Naive thymus-derived CD4-positive, alpha-beta T cell (primary cell): ENCODE results near the gene TSACC. TPM values are rescaled to one million over a fixed set of nuclear protein-coding genes. Genes with fewer than 3 reads are reported as not detected.

Source experiments
- ATAC-seq: fragments of 150-1000 bp; cut with Tn5 transposase; 2 replicates; pipeline ENCODE4 v1.10.0; 2021; ENCODE audit warnings: mild to moderate bottlenecking, moderate library complexity
- CTCF ChIA-PET: fragments of 350-600 bp; sonication (Branson Sonifier 250); formaldehyde crosslinking; loops from one replicate; lab custom pipeline; 2021; ENCODE audit warnings: antibody characterized with exemption; lab: Charles Lee
- POLR2A ChIA-PET: fragments of 350-600 bp; sonication (Branson Sonifier 250); formaldehyde crosslinking; loops from one replicate; lab custom pipeline; 2021; ENCODE audit warnings: antibody characterized with exemption, inconsistent platforms; lab: Charles Lee
- DNase-seq, 9 donors: peaks; one replicate each; pipeline versions ENCODE4 v3.0.0 to v3.0.0-alpha.2; 2020 to 2022; ENCODE audit warnings: mixed read lengths in 1 of 9
- H3K27ac ChIP-seq: one replicate; pipeline ENCODE4 v1.7.0; 2013; ENCODE audit warnings: mild to moderate bottlenecking, low read depth, low read length, moderate library complexity
- H3K27me3 ChIP-seq, 2 donors: one replicate each; pipeline ENCODE4 v1.7.0; 2013; ENCODE audit warnings: low read length in 2 of 2, mild to moderate bottlenecking in 2 of 2, moderate library complexity in 2 of 2; ENCODE audit not compliant: control insufficient read depth in 2 of 2, insufficient read depth in 2 of 2
- H3K36me3 ChIP-seq, 3 experiments: 1 replicate in 2 of 3; 2 replicates in 1 of 3; pipeline ENCODE4 v1.7.0; 2013; ENCODE audit warnings: low read length in 3 of 3, mild to moderate bottlenecking in 3 of 3, moderate library complexity in 1 of 3; ENCODE audit not compliant: insufficient read depth in 3 of 3, control insufficient read depth in 2 of 3
- H3K4me1 ChIP-seq, 2 donors: one replicate each; pipeline ENCODE4 v1.7.0; 2013; ENCODE audit warnings: low read length in 2 of 2, mild to moderate bottlenecking in 2 of 2, moderate library complexity in 1 of 2; ENCODE audit not compliant: control insufficient read depth in 2 of 2, insufficient read depth in 2 of 2
- H3K4me3 ChIP-seq: 2 replicates; pipeline ENCODE4 v1.7.0; 2013; ENCODE audit warnings: mild to moderate bottlenecking, low read length
- H3K9me3 ChIP-seq, 3 experiments: 1 replicate in 2 of 3; 2 replicates in 1 of 3; pipeline ENCODE4 v1.7.0; 2013; ENCODE audit warnings: low read length in 3 of 3; ENCODE audit not compliant: control insufficient read depth in 2 of 3
- H3K27ac Mint-ChIP-seq, 9 donors: one replicate each; pipeline ENCODE4 v1.8.0; 2020 to 2022; ENCODE audit warnings: mixed read lengths in 9 of 9, mild to moderate bottlenecking in 8 of 9, moderate library complexity in 5 of 9, inconsistent platforms in 2 of 9
- H3K27me3 Mint-ChIP-seq, 5 donors: one replicate each; pipeline ENCODE4 v1.8.0; 2021 to 2022; ENCODE audit warnings: mixed read lengths in 5 of 5, mild to moderate bottlenecking in 1 of 5
- H3K36me3 Mint-ChIP-seq, 5 donors: one replicate each; pipeline ENCODE4 v1.8.0; 2020 to 2022; ENCODE audit warnings: mixed read lengths in 5 of 5, mild to moderate bottlenecking in 3 of 5, inconsistent platforms in 1 of 5
- H3K4me1 Mint-ChIP-seq, 7 donors: one replicate each; pipeline ENCODE4 v1.8.0; 2020 to 2022; ENCODE audit warnings: mixed read lengths in 7 of 7, mild to moderate bottlenecking in 3 of 7, inconsistent platforms in 1 of 7
- H3K4me3 Mint-ChIP-seq, 10 donors: one replicate each; pipeline ENCODE4 v1.8.0; 2020 to 2022; ENCODE audit warnings: mild to moderate bottlenecking in 10 of 10, mixed read lengths in 10 of 10, moderate library complexity in 6 of 10, inconsistent platforms in 2 of 10
- H3K9me3 Mint-ChIP-seq, 11 donors: one replicate each; pipeline ENCODE4 v1.8.0; 2020 to 2022; ENCODE audit warnings: mixed read lengths in 11 of 11, mild to moderate bottlenecking in 4 of 11, inconsistent platforms in 1 of 11, moderate library complexity in 1 of 11
- intact Hi-C, 2 donors: fragments of 100-400 bp; cut with micrococcal nuclease; formaldehyde crosslinking; loops; one replicate each; pipeline ENCODE4 v1.15.1; 2023
- polyA plus RNA-seq, 2 donors: library from polyadenylated mRNA; unstranded; fragments of 300-500 nt; fragmentation: Illumina TruSeq; gene quantifications; one replicate each; pipeline ENCODE4 v1.2.3, GENCODE V29; 2021
- total RNA-seq, 6 experiments: library from RNA in 5 of 6; stranded (reverse) in 5 of 6; gene quantifications; 1 replicate in 5 of 6; 2 replicates in 1 of 6; pipeline ENCODE4 v1.2.3 and lab custom pipeline; 2021 to 2026

The TSACC gene
- total RNA-seq (1 to 10 TPM in 1 of 5 experiments, not detected in 4; 1.1 TPM), polyA plus RNA-seq (1 to 10 TPM; 1.7 to 2.2 TPM), total RNA-seq (lab: John Stamatoyannopoulos, UW) (not detected)

DNA sequence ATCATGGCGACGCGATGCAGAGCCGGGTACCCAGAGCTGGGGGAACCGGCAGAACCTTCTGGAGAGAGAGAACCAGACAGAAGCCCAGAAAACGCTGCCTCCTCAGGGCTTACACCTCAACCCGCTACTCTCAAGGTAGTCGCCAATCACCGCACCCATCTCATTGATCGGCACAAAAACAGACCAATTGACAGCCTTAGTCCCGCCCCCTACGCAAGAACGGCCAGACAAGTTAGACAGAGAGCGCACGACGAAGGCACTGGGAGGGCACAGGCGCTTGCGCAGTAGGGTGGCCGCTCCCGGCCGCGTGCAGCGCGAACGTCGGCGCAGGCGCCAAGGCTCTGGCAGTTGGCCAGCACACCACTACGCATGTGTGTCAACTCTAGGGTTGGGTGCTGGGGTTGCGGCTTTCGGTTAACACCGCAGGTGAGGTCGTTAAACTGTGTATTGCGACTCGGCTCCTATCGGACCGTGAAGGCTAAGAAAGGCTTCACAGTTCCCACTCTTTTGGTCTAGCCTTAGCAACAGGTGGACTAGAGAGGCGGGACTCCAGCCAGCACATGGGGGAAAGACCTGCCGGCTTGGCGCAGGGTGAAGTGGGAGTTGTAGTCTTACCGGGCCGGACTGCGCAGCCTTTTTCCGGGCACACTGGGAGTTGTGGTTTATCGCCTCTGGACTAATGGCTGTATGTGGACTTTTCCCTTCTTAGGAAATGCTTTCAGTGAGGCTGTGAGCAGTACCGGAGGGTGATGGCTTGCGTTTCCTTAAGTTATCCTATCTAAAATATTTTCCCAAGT lies at the start of gene TSACC, which contains the start of gene CCT3:
Gene TSACC (plus strand): TSS at position 347 of the 797 bp plus-strand sequence. CDS start 1,232 bp downstream, outside the sequence.
Gene CCT3 (minus strand): TSS at position 113 of the 797 bp plus-strand sequence. CDS start 108 bp downstream, at position 5.
- peaks cover 0 to 12% (median 0%) of the 10 kb centered on the region in 5 donors for H3K27me3 Mint-ChIP-seq
- Histone ChIP-seq H3K27me3 (no peaks in the 10 kb centered on the region), H3K27ac (peak within 1 kb of the TSS; percentile 76), H3K4me1 (peaks cover 11 to 17% of the 10 kb centered on the region in 2 donors), H3K9me3 (no peaks in the 10 kb centered on the region), H3K36me3 (peaks cover 4 to 20% (median 13%) of the 10 kb centered on the region in 3 experiments), H3K4me3 (peak within 1 kb of the TSS; percentile 83)
- H3K4me1 Mint-ChIP-seq, result peaks cover 16 to 49% (median 40%) of the 10 kb centered on the region in 7 donors
- DNase-seq (peak; percentile 99 to 100 (median 100)), ATAC-seq (peak; percentile 97)
- peak within 1 kb of the TSS; percentile 97 to 99 (median 99) for H3K4me3 Mint-ChIP-seq
- H3K36me3 Mint-ChIP-seq, result peaks cover 0 to 21% (median 9%) of the 10 kb centered on the region in 5 donors
- intact Hi-C loops, result loop anchor here (1.0 to 10.0 kb wide), 21 partner anchors 43 to 1730 kb away; partner anchors contain the start of genes ISG20L2 (in 2 of the 2), LAMTOR2 (in 2 of the 2), METTL25B (in 2 of the 2) and PMF1 (in 2 of the 2)
- POLR2A ChIA-PET, result interaction anchor here (0.6 to 1.3 kb wide), 3 partner anchors 34 to 57 kb away, joined by 3 read pairs; no protein-coding TSS in a partner anchor
- peak within 1 kb of the TSS; percentile 97 to 99 (median 98) for H3K27ac Mint-ChIP-seq
- CTCF ChIA-PET, result interaction anchor here (0.6 to 0.9 kb wide), 4 partner anchors 57 to 648 kb away, joined by 3 read pairs; no protein-coding TSS in a partner anchor
- H3K9me3 Mint-ChIP-seq, result no peaks in the 10 kb centered on the region

DNA sequence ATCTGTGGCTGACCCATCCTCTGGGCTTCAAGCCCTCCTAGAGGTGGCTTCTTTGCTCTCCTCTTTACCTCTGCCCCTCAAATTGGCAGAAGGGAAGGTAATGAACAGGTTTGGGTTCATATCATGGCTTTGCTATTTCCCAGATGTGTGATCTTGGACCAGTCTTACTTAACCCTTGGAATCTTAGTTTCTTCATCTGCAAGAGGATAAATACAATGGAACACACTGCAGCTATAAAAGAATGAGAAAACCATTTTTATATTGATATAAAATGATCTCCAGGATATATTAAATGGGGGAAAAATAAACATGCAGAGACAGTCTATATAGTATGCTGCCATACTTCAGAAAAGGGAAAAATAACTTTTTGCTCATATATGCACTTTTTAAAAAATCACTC lies 48.5 kb upstream of the TSACC start:
- Histone ChIP-seq H3K9me3 (no peaks in the 10 kb centered on the region), H3K27ac (no peak overlapping the region), H3K4me1 (peaks cover 4 to 5% of the 10 kb centered on the region in 2 donors), H3K4me3 (no peak overlapping the region), H3K36me3 (peaks cover 0 to 31% (median 0%) of the 10 kb centered on the region in 3 experiments), H3K27me3 (no peaks in the 10 kb centered on the region)
- intact Hi-C loops, result no loop called here
- ATAC-seq (no peak), DNase-seq (no peak)
- Mint-ChIP-seq H3K9me3 (no peaks in the 10 kb centered on the region), H3K4me1 (peaks cover 4 to 26% (median 14%) of the 10 kb centered on the region in 7 donors), H3K4me3 (no peak overlapping the region), H3K27ac (peak overlapping the region in 4 of 9 donors; percentile 12 to 38 (median 16)), H3K36me3 (peaks cover 0 to 12% (median 3%) of the 10 kb centered on the region in 5 donors), H3K27me3 (no peaks in the 10 kb centered on the region)
- ChIA-PET POLR2A (no interaction called here), CTCF (no interaction called here)

DNA sequence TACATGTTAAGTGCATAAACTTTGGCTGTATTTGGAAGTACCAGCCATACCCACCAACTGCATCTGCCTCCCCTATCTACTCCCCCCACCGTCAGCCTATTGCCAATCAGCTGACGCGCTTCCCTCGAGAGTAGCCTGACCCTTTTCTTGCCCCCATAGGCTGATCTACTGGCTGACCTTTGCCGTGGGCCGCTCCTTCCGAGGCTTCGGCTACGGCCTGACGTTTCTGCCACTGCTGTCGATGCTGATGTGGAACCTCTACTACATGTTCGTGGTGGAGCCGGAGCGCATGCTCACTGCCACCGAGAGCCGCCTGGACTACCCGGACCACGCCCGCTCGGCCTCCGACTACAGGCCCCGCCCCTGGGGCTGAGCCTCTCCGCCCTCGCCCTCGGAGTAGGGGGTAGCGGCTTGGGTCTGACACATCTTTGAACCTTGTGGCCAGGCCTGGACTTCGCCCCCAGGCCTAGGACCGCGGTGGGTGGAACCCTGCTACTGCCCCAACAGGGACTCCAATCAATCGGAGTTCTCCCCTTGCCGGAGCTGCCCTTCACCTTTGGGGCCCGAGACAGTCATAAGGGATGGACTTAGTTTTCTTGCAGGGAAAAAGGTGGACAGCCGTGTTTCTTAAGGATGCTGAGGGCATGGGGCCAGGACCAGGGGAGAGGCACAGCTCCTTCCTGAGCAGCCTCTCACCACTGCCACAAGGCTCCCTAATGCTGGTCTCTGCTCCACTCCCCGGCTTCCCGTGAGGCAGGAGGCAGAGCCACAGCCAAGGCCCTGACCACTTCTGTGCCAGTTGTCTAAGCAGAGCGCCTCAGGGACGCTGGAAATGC lies 46.9 kb upstream of the TSACC start:
- H3K9me3 Mint-ChIP-seq, result no peaks in the 10 kb centered on the region

DNA sequence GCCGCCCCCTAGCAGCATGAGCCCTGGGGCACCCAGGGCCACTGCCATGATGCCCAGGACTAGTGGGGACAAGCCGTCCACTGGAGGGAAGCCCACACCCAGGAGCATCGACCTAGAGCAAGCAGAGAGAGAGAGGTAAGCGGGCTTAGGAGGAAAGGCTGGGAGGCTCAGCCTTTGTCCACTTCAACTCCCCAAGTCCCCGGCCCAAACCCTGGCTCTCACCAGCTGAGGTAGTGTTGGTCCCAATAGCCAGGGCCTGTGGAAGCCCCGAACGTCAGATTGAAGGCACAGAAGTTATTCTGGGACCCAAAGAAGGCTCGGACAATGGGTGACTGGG lies 45.3 kb upstream of the TSACC start:
- intact Hi-C loops, result no loop called here
- H3K36me3 Mint-ChIP-seq, result peaks cover 0 to 9% (median 3%) of the 10 kb centered on the region in 5 donors
- peak overlapping the region in 4 of 10 donors; percentile 29 to 45 (median 37) for H3K4me3 Mint-ChIP-seq
- no peak overlapping the region for H3K4me3 ChIP-seq
- no peaks in the 10 kb centered on the region for H3K9me3 ChIP-seq
- no peak for ATAC-seq
- H3K27ac Mint-ChIP-seq, result peak overlapping the region in 4 of 9 donors; percentile 19 to 62 (median 48)
- no peak for DNase-seq
- peaks cover 9 to 13% of the 10 kb centered on the region in 2 donors for H3K4me1 ChIP-seq
- H3K36me3 ChIP-seq, result peaks cover 0 to 30% (median 0%) of the 10 kb centered on the region in 3 experiments
- H3K9me3 Mint-ChIP-seq, result no peaks in the 10 kb centered on the region
- H3K27me3 ChIP-seq, result no peaks in the 10 kb centered on the region
- H3K27ac ChIP-seq, result no peak overlapping the region
- H3K27me3 Mint-ChIP-seq, result no peaks in the 10 kb centered on the region
- CTCF ChIA-PET, result no interaction called here
- H3K4me1 Mint-ChIP-seq, result peaks cover 7 to 34% (median 24%) of the 10 kb centered on the region in 7 donors
- POLR2A ChIA-PET, result interaction anchor here (3.2 kb wide), 1 partner anchor 10 kb away, joined by 26 read pairs; the partner anchor contains the start of genes SMG5 and TMEM79

More for the DNA sequence above, 46.9 kb upstream of the TSACC start:
- CTCF ChIA-PET, result no interaction called here
- peak in 1 of 9 donors; percentile 29 for DNase-seq
- intact Hi-C loops, result no loop called here
- Mint-ChIP-seq H3K27me3 (no peaks in the 10 kb centered on the region), H3K36me3 (peaks cover 0 to 10% (median 3%) of the 10 kb centered on the region in 5 donors), H3K4me3 (peak overlapping the region in 5 of 10 donors; percentile 10 to 68 (median 29)), H3K4me1 (peaks cover 7 to 34% (median 24%) of the 10 kb centered on the region in 7 donors), H3K27ac (peak overlapping the region in 3 of 9 donors; percentile 28 to 69 (median 59))
- peak; percentile 79 for ATAC-seq
- H3K9me3 ChIP-seq, result no peaks in the 10 kb centered on the region
- no peak overlapping the region for H3K27ac ChIP-seq
- POLR2A ChIA-PET, result interaction anchor here (1.2 kb wide), 1 partner anchor 8 kb away, joined by 3 read pairs; the partner anchor contains the start of gene TMEM79
- peaks cover 0 to 30% (median 0%) of the 10 kb centered on the region in 3 experiments for H3K36me3 ChIP-seq
- peaks cover 9 to 13% of the 10 kb centered on the region in 2 donors for H3K4me1 ChIP-seq
- H3K27me3 ChIP-seq, result no peaks in the 10 kb centered on the region
- no peak overlapping the region for H3K4me3 ChIP-seq

DNA sequence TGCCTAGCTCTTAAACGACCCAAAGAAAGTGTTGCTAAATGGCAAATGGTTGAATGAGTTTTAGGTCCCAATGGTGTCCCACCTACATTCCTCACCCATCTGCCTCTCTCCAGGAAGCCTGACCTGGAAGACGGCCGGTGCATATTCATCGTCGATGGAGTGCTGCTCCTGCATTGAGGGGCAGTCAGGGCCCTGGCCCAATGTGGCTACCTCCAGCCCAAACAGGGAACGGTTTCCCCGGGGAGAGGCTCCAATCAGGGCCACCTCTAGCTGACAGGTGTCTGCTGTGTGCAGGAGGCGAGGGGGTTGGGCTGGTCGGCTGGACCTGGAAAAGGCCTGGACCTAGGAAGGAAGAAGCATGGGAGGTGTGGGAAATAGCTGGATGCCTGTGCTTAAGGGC lies 44.4 kb upstream of the TSACC start:
- H3K27ac ChIP-seq, result no peak overlapping the region
- H3K27ac Mint-ChIP-seq, result peak overlapping the region in 1 of 9 donors; percentile 43
- H3K9me3 Mint-ChIP-seq, result no peaks in the 10 kb centered on the region
- H3K4me1 Mint-ChIP-seq, result peaks cover 7 to 34% (median 24%) of the 10 kb centered on the region in 7 donors
- no peaks in the 10 kb centered on the region for H3K9me3 ChIP-seq
- peak overlapping the region in 6 of 10 donors; percentile 25 to 91 (median 74) for H3K4me3 Mint-ChIP-seq
- DNase-seq, result no peak
- peaks cover 0 to 27% (median 0%) of the 10 kb centered on the region in 3 experiments for H3K36me3 ChIP-seq
- peaks cover 9 to 13% of the 10 kb centered on the region in 2 donors for H3K4me1 ChIP-seq
- no peaks in the 10 kb centered on the region for H3K27me3 ChIP-seq
- ChIA-PET POLR2A (interaction anchor here (0.7 to 3.2 kb wide), 2 partner anchors 11 to 32 kb away, joined by 3 to 26 read pairs; partner anchors contain the start of genes SMG5 and TMEM79), CTCF (interaction anchor here (0.7 to 1.4 kb wide), 2 partner anchors 13 kb away, joined by 3 read pairs; no protein-coding TSS in a partner anchor)
- no peak overlapping the region for H3K4me3 ChIP-seq
- ATAC-seq, result no peak
- intact Hi-C loops, result no loop called here
- H3K36me3 Mint-ChIP-seq, result peaks cover 0 to 7% (median 3%) of the 10 kb centered on the region in 5 donors
- H3K27me3 Mint-ChIP-seq, result no peaks in the 10 kb centered on the region
